ENCODE results near the gene FNDC10. TPM values are rescaled to one million over a fixed set of nuclear protein-coding genes. Genes with fewer than 3 reads are reported as not detected.
"Not testable (repeated sequence)": the region's sequence is repeated elsewhere in the genome, so short reads cannot be mapped to it uniquely, and the experiment has no call there.

FNDC10 gene
- 10 to 100 TPM in 4 of 6 donors, 1 to 10 TPM in 2; 8.7 to 21.0 (median 12.4) TPM for total RNA-seq

GRCh38 chr1:1599935-1600860 lies at the start of gene FNDC10:
Gene FNDC10 (minus strand): TSS chr1:1600135. CDS start chr1:1600015, 120 bp downstream.
- Histone ChIP-seq H3K27me3 (peaks cover 0 to 4% (median 1%) of the 10 kb centered on the region in 4 donors), H3K9me3 (no peaks in the 10 kb centered on the region), H3K36me3 (no peaks in the 10 kb centered on the region), H3K27ac (no peak within 1 kb of the TSS), H3K4me1 (peaks cover 12 to 25% (median 19%) of the 10 kb centered on the region in 4 donors), H3K4me3 (peak within 1 kb of the TSS; percentile 52 to 58 (median 55))
- DNase-seq = peak in 1 of 2 donors; percentile 85
- 0 to 17% methylated on average over 3 to 14 of the region's 125 CpGs for WGBS, 2 donors
- no peak for TF ChIP-seq POLR2A (IDR thresholded peaks at IDR 0.05)
- TF ChIP-seq, protein P1, sequence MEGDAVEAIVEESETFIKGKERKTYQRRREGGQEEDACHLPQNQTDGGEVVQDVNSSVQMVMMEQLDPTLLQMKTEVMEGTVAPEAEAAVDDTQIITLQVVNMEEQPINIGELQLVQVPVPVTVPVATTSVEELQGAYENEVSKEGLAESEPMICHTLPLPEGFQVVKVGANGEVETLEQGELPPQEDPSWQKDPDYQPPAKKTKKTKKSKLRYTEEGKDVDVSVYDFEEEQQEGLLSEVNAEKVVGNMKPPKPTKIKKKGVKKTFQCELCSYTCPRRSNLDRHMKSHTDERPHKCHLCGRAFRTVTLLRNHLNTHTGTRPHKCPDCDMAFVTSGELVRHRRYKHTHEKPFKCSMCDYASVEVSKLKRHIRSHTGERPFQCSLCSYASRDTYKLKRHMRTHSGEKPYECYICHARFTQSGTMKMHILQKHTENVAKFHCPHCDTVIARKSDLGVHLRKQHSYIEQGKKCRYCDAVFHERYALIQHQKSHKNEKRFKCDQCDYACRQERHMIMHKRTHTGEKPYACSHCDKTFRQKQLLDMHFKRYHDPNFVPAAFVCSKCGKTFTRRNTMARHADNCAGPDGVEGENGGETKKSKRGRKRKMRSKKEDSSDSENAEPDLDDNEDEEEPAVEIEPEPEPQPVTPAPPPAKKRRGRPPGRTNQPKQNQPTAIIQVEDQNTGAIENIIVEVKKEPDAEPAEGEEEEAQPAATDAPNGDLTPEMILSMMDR (IDR thresholded peaks at IDR 0.05) = no peak
- TF ChIP-seq EP300 (IDR thresholded peaks at IDR 0.05) = no peak
- TF ChIP-seq POLR2AphosphoS5 (IDR thresholded peaks at IDR 0.05) = no peak
- peak in 1 of 2 donors; percentile 28 for ATAC-seq (ENCODE audit: low FRiP score in 2 of 2)

GRCh38 chr1:1648265-1648664 lies 48.3 kb upstream of the FNDC10 start:
- H3K27me3 ChIP-seq, H3K9me3 ChIP-seq, H3K4me3 ChIP-seq, H3K4me1 ChIP-seq: not testable (repeated sequence)
- H3K27ac ChIP-seq = peak overlapping the region in 2 of 4 donors; percentile 4 to 45
- 93 to 96% methylated on average over 11 of the region's 11 CpGs for WGBS, 2 donors
- ATAC-seq (ENCODE audit: low FRiP score in 2 of 2) (peak in 1 of 2 donors; percentile 14), DNase-seq (peak in 1 of 2 donors; percentile 17)
- peaks cover 20 to 73% (median 52%) of the 10 kb centered on the region in 4 donors for H3K36me3 ChIP-seq

DNA sequence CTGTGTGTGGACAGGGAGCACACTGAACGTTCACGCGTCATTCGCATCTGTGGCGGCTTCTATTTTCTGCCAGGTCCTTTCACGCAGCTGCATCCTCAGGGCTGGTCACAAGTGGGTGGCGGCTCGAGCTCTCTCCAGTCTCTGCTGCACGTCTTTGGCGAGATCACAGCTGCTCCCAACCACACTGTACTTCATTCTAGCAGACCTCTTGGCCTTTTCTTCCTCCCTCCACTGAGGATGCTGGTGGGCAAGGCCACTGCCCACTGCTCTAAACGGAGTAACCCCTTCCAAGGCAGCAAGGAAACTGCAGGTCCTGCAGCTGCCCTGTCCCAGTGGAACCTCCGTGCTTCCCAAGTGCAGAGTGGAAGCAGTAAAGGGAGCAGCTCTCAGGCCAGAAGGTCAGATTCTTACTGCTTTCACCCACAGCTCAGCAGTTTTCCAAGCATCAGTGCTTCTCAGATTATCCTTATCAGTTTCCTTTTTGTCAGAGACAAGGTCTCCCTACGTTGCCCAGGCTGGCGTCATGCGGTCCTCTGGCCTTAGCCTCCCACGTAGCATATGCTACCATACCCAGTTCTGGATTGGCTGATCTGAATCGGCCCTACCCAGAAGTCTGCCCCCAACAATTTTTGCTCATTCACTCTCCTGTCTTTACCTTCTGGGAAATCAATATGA lies 47.8 kb upstream of the FNDC10 start:
- not testable (repeated sequence) for H3K27me3 ChIP-seq, H3K4me1 ChIP-seq, H3K4me3 ChIP-seq, DNase-seq, H3K9me3 ChIP-seq
- peaks cover 20 to 67% (median 47%) of the 10 kb centered on the region in 4 donors for H3K36me3 ChIP-seq
- peak in 1 of 2 donors; percentile 6 for ATAC-seq (ENCODE audit: low FRiP score in 2 of 2)
- WGBS, 2 donors = 92 to 95% methylated on average over 13 to 17 of the region's 17 CpGs
- H3K27ac ChIP-seq = peak overlapping the region in 2 of 4 donors; percentile 45 to 51

DNA sequence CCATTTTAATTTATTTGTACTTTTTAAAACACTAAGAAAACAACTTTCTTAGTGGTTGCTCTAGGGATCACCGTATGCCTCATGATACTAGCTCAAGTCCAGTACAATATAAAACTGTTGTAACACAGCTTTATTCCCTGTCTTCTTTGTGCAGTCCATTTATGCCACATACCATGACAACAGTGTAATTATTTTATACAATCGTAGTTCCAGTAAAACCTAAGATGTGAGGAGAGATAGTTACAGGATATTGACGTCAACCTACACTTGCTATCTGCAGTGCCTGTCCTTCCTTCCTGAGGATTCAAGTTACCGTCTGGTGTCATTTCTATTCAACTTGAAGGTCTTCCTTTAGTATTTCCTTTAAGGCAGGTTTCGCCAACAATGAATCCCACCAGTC lies 46.4 kb upstream of the FNDC10 start:
- peak in 1 of 2 donors; percentile 57 for TF ChIP-seq POLR2AphosphoS5 (IDR thresholded peaks at IDR 0.05)
- peak in 3 of 4 donors; percentile 41 to 75 (median 68) for TF ChIP-seq EP300 (IDR thresholded peaks at IDR 0.05)
- not testable (repeated sequence) for DNase-seq, H3K9me3 ChIP-seq, H3K27me3 ChIP-seq, H3K4me3 ChIP-seq, H3K4me1 ChIP-seq
- ATAC-seq (ENCODE audit: low FRiP score in 2 of 2) = peak in 1 of 2 donors; percentile 5
- Histone ChIP-seq H3K36me3 (peaks cover 12 to 54% (median 33%) of the 10 kb centered on the region in 4 donors), H3K27ac (peak overlapping the region in 2 of 4 donors; percentile 56 to 71)
- WGBS, 2 donors = 72 to 78% methylated on average over 5 of the region's 5 CpGs

DNA sequence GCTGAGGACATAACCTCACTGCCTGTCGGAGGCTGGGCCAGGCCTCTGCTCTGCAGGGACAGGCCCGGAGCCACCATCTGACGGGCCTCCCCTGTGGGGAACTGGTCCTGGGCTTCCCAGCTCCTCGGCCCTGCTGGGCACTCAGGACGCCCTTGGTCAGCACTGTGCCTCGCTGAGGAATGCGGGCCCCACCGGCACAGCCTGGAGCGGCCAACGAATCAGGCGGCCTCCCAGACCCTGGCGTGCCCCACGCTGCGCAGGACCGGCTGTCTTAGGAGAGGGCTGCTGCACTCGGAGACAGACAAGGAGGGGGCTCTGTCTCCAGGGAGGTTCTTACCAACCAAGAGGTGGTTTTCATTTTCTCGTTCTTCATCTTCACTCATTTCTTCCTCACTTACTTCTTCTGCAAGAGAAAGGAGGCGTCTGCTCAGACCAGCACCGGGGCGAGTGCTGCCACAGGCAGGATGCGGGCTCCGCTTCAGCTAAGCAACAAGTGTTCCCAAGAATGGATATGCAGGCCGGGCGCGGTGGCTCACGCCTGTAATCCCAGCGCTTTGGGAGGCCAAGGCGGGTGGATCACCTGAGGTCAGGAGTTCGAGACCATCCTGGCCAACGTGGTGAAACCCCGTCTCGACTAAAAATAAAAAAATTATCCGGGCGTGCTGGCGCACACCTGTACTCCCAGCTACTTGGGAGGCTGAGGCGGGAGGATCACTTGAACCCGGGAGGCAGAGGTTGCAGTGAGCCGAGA lies 41.0 kb upstream of the FNDC10 start:
- peak in 1 of 2 donors; percentile 2 for ATAC-seq (ENCODE audit: low FRiP score in 2 of 2)
- WGBS, 2 donors = 99% methylated on average over 15 of the region's 38 CpGs; no CpG with 5 or more reads in 1 of the 2 donors
- H3K4me1 ChIP-seq, H3K9me3 ChIP-seq, H3K4me3 ChIP-seq, H3K27me3 ChIP-seq, H3K27ac ChIP-seq: not testable (repeated sequence)
- DNase-seq = peak in 1 of 2 donors; percentile 63
- H3K36me3 ChIP-seq = peaks cover 6 to 53% (median 27%) of the 10 kb centered on the region in 4 donors

DNA sequence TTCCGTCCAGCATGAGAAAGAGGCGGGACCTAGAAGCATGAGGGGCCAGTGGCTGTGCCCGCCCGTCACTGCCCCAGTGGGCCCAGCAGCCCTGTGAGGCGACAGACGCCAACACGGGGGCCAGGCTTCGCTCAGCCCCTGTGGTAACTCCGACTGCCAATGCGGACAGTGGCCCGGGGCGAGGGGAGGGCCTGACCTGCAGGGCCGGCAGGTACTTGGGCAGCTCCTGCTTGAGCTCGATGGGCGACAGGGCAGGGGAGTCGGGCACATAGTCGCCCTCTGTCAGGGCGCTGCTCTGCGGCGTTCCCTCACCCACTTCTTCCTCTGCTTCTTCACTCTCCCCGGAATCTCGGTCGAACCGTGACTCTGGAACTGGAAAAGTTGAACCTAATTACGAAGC lies 40.1 kb upstream of the FNDC10 start:
- not testable (repeated sequence) for H3K4me1 ChIP-seq; H3K4me3 ChIP-seq; ATAC-seq (ENCODE audit: low FRiP score in 2 of 2); H3K27ac ChIP-seq; H3K9me3 ChIP-seq; H3K27me3 ChIP-seq
- peak in 1 of 2 donors; percentile 62 for DNase-seq
- H3K36me3 ChIP-seq = peaks cover 6 to 49% (median 26%) of the 10 kb centered on the region in 4 donors
- WGBS, 2 donors = 94% methylated on average over 8 of the region's 25 CpGs; no CpG with 5 or more reads in 1 of the 2 donors

GRCh38 chr1:1639368-1639767 lies 39.4 kb upstream of the FNDC10 start:
- 97% methylated on average over 6 to 16 of the region's 16 CpGs for WGBS, 2 donors
- not testable (repeated sequence) for ATAC-seq (ENCODE audit: low FRiP score in 2 of 2); H3K27ac ChIP-seq; H3K4me1 ChIP-seq; H3K4me3 ChIP-seq; H3K9me3 ChIP-seq; DNase-seq; H3K27me3 ChIP-seq
- peaks cover 6 to 46% (median 26%) of the 10 kb centered on the region in 4 donors for H3K36me3 ChIP-seq

- peak in 1 of 2 donors; percentile 57 for DNase-seq
- WGBS, 2 donors = 88 to 95% methylated on average over 8 of the region's 13 CpGs
- not testable (repeated sequence) for H3K27ac ChIP-seq; ATAC-seq (ENCODE audit: low FRiP score in 2 of 2); H3K4me3 ChIP-seq; H3K4me1 ChIP-seq; H3K27me3 ChIP-seq; H3K9me3 ChIP-seq
- H3K36me3 ChIP-seq = peaks cover 6 to 46% (median 26%) of the 10 kb centered on the region in 4 donors
Measured at GRCh38 chr1:1638528-1638927, 38.6 kb upstream of the FNDC10 start.

DNA sequence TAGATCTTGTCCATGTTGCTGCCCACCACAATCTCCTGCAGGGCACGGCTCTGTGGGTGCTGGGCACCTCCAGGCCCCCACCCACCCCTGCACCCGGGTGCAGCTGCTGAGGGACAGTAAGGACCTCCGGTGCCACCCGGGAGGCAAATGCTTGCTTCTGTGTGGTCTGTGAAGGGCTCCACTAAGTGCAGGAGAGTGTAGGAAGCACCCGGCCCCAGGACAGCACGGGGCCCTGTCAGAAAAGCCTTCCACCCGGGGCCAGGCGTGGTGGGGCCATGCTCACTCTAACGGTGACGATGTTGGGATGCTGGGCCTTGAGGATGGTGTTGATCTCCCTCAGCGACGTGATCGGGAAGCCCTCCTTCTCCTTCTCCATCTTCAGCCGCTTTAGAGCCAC lies 37.5 kb upstream of the FNDC10 start:
- ATAC-seq (ENCODE audit: low FRiP score in 2 of 2); H3K9me3 ChIP-seq; H3K27ac ChIP-seq; H3K4me1 ChIP-seq; H3K4me3 ChIP-seq; H3K27me3 ChIP-seq: not testable (repeated sequence)
- peaks cover 6 to 46% (median 26%) of the 10 kb centered on the region in 4 donors for H3K36me3 ChIP-seq
- DNase-seq = peak in 1 of 2 donors; percentile 54
- WGBS, 2 donors = 92 to 100% methylated on average over 8 to 14 of the region's 14 CpGs

Measured in upper lobe of left lung (tissue), 6 donors.